KOPT-K1 (cell line): ENCODE results near the gene CHIC2.
"Not testable (repeated sequence)": the region's sequence is repeated elsewhere in the genome, so short reads cannot be mapped to it uniquely, and the experiment has no call there.

Source experiments
- H3K27ac ChIP-seq: fragments of 200-600 bp; sonication (generic); 2 replicates; pipeline ENCODE4 v1.5.1; 2016; ENCODE audit warnings: antibody characterized with exemption, mild to moderate bottlenecking, low read depth, low read length; ENCODE audit not compliant: poor library complexity, severe bottlenecking
- H3K36me3 ChIP-seq: fragments of 200-600 bp; sonication (generic); 2 replicates; pipeline ENCODE4 v1.5.1; 2017; ENCODE audit warnings: antibody characterized with exemption, mild to moderate bottlenecking, low read length, moderate library complexity; ENCODE audit not compliant: insufficient read depth
- H3K9me3 ChIP-seq: fragments of 200-600 bp; sonication (generic); 2 replicates; pipeline ENCODE4 v1.5.1; 2017; ENCODE audit warnings: antibody characterized with exemption, low read length, mild to moderate bottlenecking; ENCODE audit not compliant: insufficient read depth, poor library complexity, severe bottlenecking

The CHIC2 gene

DNA sequence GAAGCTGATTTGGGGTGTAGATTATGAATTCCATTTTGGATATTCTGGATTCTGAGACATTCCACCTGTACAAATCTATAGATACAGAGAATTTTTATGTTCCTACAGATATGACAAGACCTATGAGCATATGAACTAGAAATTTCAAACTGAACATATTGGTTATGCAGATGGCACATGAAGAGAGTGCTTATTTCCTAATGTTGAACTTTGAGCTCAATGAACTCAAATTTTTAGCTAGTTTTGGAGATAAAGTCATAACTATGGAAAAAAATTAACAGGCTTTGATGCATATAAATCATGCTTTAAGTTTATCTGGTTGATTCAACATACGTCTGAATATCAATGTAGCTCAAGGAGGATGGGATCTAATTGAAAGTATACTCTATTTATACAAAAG, 8.9 kb downstream of the CHIC2 start:
- no peaks in the 10 kb centered on the region for H3K9me3 ChIP-seq
- H3K36me3 ChIP-seq, result no peaks in the 10 kb centered on the region; the same call in 1 of the 2 replicates
- no peak overlapping the region for H3K27ac ChIP-seq

DNA sequence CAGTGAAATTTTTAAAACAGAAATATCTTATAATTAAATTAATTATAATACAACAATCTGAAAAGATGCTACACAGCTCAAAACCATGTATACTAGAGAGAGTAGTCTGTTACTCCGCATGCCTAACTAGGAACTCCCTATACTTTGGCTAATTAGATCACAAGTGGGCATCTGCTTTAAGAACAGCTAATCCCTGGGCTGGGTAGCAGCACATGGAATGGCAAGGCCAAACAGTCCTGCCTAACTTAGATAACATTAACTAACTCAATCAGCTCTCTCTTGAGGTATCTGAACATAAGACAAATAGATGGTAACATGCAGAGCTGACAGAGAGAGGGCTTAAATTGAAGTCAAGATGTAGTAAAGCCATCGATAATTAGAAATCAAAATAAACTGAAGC, 9.9 kb downstream of the CHIC2 start:
- Histone ChIP-seq H3K9me3 (no peaks in the 10 kb centered on the region), H3K27ac (no peak overlapping the region), H3K36me3 (no peaks in the 10 kb centered on the region; the same call in 1 of the 2 replicates)

DNA sequence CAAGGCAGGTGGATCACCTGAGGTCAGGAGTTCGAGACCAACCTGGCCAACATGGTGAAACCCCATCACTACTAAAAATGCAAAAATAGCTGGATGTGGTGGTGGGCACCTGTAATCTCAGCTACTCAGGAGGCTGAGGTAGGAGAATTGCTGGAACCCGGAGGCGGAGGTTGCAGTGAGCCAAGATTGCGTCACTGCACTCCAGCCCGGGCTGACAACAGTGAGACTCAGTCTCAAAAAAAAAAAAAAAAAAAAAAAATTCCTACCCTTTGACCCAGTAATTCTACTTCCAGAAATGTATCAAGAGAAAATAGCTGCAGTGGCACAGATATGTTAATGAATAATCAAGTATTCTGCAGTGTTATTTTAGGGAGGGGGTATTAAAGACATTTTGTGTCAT, 11.1 kb downstream of the CHIC2 start:
- not testable (repeated sequence) for H3K36me3 ChIP-seq, H3K9me3 ChIP-seq, H3K27ac ChIP-seq

DNA sequence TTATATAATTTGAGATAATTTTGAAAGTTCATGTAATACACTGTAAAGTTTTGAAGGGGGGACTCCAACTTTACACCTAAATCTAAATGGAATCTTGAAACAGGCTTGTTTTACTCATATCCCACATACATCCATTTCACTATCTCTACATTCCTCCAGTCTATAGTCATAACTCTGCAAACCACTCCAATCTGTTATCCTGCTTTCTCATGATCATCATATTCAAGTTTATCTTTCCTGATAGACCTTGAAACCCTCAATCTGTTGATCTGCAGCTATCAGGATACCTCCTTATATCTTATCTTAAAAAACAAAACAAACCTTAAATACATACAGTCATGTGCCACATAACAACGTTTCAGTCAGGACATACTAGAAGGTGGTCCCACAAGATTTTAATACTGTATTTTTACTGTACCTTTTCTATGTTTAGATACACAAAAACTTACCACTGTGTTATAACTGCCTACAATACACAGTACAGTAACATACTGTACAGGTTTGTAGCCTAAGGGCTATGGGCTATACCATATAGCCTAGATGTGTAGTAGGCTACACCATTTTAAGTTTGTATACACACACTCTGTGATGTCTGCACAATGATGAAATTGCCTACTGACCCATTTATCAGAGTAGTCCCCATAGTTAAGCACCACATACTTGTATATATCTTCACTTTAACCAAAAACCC, 14.0 kb downstream of the CHIC2 start:
- peaks cover 9% of the 10 kb centered on the region for H3K36me3 ChIP-seq
- H3K27ac ChIP-seq, result no peak overlapping the region
- H3K9me3 ChIP-seq, result no peaks in the 10 kb centered on the region

DNA sequence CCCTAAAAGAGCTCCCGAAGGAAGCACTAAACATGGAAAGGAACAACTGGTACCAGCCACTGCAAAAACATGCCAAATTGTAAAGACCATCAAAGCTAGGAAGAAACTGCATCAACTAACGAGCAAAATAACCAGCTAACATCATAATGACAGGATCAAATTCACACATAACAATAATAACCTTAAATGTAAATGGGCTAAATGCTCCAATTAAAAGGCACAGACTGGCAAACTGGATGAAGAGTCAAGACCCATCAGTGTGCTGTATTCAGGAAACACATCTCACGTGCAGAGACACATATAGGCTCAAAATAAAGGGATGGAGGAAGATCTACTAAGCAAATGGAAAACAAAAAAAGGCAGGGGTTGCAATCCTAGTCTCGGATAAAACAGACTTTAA, 20.8 kb downstream of the CHIC2 start:
- H3K27ac ChIP-seq, H3K9me3 ChIP-seq: not testable (repeated sequence)
- peaks cover 14% of the 10 kb centered on the region for H3K36me3 ChIP-seq

DNA sequence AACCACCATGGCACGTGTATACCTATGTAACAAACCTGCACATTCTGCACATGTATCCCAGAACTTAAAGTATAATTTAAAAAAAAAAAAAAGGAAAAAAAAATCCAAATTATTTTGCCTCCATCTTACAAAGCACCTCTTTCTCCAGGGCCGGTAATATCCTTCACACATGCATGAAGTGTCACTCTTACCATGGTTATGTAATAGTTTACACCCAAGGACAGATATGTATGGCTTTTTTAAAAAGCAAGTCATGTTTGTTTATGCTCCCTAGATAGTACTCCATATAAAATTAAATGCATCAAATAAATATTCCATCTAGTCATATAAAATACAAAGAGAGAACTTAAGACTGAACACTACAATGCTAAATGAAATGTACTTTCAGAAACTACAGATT, 22.5 kb downstream of the CHIC2 start:
- Histone ChIP-seq H3K9me3 (no peaks in the 10 kb centered on the region), H3K36me3 (0 out of 2 replicates have a peak, but pooled peaks cover 6% of the 10 kb centered on the region), H3K27ac (no peak overlapping the region)

DNA sequence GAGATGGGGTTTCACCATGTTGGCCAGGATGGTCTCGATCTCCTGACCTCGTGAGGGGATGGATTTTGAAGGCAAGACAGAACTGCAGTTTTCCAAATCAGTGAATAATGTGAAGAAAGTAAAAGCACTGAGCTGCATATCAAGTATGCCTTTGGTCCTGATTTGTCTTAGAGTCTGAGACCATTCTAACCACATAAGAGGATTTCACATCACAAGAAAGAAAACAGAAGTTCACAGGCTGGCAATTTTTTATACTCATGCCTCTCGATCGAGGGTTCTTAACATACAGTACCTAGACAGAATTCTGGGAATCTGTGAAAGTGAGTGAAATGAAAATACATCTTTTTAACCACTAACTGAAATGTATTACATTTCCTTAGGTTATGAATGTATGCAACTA, 23.3 kb downstream of the CHIC2 start:
- Histone ChIP-seq H3K9me3 (no peaks in the 10 kb centered on the region), H3K36me3 (peaks cover 9% of the 10 kb centered on the region; the same call in 1 of the 2 replicates)

DNA sequence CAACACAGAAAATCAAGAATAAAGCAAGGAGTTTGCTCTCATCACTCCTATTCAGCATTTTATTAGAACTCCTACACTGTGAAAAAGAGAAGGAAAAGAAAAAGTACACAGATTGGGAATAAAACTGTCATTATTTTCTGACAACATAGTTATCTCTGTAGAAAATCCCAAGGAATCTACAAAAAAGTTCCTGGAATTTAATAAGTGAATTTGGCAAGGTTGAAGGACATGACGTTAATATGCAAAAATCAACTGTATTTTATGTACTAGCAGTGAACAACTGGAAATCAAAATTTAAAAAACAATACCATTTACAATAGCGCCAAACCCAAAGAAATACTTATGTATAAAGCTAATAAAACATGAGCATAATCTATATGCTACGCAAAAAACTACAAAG, 26.3 kb downstream of the CHIC2 start:
- Histone ChIP-seq H3K36me3 (peaks cover 14% of the 10 kb centered on the region; the same call in 1 of the 2 replicates), H3K27ac (no peak overlapping the region), H3K9me3 (no peaks in the 10 kb centered on the region)

More for the DNA sequence above, 23.3 kb downstream of the CHIC2 start:
- no peak overlapping the region for H3K27ac ChIP-seq

DNA sequence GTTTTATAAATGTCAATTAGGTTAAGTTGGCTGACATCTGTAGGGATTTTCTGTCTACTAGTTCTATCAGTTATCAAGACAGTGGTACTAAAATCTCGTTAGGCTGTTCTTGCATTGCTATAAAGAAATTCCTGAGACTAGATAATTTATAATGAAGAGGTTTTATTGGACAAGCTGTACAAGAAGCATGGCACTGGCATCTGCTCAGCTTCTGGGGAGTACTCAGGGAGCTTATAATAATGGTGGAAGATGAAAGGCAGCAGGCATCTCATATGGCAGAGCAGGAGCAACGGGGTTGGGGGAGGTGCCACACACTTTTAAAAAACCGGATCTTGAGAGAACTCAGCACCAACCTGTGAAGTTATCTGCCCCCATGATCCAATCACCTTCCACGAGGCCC, 28.2 kb downstream of the CHIC2 start:
- no peaks in the 10 kb centered on the region for H3K9me3 ChIP-seq
- no peak overlapping the region for H3K27ac ChIP-seq
- peaks cover 14% of the 10 kb centered on the region; the same call in 1 of the 2 replicates for H3K36me3 ChIP-seq

DNA sequence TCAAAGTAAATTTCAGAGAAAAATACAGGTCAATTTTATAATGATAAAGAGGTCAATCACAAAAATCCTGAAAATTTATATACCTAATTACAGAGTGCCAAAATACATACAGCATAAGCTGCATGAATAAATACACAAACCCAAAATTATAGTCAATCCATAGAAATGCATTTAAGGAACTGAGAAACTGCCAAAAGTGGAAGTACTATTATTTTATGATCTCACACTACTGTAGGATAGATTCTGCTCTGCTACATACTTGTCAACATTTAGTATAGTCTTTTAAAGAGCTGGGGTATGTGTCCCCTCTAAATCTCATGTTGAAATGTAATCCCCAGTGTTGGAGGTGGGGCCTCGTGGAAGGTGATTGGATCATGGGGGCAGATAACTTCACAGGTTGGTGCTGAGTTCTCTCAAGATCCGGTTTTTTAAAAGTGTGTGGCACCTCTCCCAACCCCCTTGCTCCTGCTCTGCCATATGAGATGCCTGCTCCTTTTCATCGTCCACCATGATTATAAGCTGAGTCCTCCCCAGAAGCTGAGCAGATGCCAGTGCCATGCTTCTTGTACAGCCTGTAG, 31.8 kb downstream of the CHIC2 start:
- H3K9me3 ChIP-seq, result no peaks in the 10 kb centered on the region
- peaks cover 8% of the 10 kb centered on the region; the same call in 1 of the 2 replicates for H3K36me3 ChIP-seq
- H3K27ac ChIP-seq, result no peak overlapping the region

DNA sequence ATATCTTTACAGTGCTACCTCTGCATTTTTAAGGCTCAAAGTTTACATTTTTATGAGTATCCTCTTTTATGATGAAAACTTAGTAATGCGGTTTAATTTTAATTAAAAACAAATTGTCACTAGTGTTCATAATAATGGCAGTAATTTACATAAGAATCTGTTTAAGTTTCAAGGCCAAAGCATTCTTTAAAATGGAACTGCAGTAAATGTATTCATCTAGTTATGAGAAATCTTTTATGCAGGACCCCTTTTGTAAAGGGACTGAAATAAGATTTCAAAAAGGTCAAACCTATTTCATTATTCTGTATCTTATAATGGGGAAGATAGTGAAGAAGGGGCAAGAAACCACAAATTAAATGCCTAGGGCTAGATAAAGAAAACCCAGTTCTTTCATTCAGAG, 37.1 kb downstream of the CHIC2 start:
- no peaks in the 10 kb centered on the region for H3K36me3 ChIP-seq
- H3K9me3 ChIP-seq, result no peaks in the 10 kb centered on the region
- H3K27ac ChIP-seq, result no peak overlapping the region

DNA sequence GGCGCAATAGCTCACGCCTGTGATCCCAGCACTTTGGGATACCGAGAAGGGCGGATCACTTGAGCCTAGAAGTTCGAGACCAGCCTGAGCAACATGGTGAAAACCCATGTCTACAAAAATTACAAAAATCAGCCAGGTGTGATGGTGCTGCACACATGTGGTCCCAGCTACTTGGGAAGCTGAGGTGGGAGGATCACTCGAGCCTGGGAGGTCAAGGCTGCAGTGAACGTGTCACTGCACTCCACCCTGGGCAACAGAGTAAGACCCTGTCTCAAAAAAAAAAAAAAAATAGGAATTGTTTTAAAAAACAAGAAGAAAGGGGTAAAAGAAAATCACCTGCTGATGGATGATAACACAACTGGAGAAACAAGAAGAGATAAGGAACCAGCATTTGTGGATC, 38.8 kb downstream of the CHIC2 start:
- Histone ChIP-seq H3K9me3 (no peaks in the 10 kb centered on the region), H3K36me3 (no peaks in the 10 kb centered on the region), H3K27ac (no peak overlapping the region)

DNA sequence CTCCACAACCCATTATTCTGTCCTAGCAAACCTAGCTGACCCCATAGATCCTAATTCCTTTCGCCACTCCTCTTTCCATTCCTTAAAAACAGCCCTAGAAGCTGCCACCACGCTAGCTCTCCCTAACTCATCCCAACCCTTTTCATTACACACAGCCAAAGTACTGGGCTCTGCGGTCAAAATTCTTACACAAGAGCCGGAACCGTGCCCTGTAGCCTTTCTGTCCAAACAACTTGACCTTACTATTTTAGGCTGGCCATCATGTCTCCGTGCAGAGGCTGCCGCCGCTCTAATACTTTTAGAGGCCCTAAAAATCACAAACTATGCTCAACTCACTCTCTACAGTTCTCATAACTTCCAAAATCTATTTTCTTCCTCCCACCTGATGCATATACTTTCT, 41.4 kb downstream of the CHIC2 start:
- H3K36me3 ChIP-seq, H3K27ac ChIP-seq, H3K9me3 ChIP-seq: not testable (repeated sequence)

DNA sequence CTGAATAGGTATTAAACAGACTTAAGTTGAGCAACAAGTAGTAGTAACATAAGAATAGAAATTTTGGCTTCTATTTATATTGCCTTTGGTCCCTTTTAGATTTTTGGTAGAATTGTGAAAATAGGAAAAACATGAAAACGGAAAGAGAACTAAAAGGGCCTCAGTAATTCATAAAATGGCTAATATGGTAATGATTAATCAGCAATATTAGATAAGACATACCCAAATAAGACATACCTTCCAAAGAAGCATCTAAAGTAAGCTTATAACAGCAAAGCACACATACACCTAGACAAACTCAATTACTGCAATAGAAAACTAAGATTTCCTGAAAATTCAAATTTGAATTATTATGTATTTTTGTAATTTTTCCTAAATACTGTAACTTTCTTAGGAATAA, 46.4 kb downstream of the CHIC2 start:
- no peak overlapping the region for H3K27ac ChIP-seq
- H3K36me3 ChIP-seq, result peaks cover 6% of the 10 kb centered on the region; the same call in 1 of the 2 replicates

DNA sequence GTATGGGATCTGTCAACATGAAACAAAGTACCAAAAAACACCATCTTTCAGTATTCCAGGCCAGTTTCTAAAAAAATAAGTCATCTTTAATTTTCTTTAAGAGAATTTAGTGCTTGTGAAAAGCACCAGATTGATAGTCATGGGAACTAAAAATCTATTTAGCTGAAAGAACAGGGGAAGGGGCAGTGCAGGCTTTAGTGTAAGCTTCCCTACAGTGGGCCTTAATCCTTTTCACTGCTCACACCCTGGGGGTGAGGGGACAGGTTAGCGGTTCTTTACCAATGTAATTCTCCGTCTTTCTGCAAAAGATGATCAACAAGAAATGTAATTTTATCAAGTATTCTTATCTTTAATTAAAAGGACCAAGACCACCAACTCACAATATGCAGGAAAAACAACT, 47.1 kb downstream of the CHIC2 start:
- H3K36me3 ChIP-seq, result peaks cover 6% of the 10 kb centered on the region; the same call in 1 of the 2 replicates
- no peak overlapping the region for H3K27ac ChIP-seq
- no peaks in the 10 kb centered on the region for H3K9me3 ChIP-seq

More for the DNA sequence above, 46.4 kb downstream of the CHIC2 start:
- no peaks in the 10 kb centered on the region for H3K9me3 ChIP-seq

DNA sequence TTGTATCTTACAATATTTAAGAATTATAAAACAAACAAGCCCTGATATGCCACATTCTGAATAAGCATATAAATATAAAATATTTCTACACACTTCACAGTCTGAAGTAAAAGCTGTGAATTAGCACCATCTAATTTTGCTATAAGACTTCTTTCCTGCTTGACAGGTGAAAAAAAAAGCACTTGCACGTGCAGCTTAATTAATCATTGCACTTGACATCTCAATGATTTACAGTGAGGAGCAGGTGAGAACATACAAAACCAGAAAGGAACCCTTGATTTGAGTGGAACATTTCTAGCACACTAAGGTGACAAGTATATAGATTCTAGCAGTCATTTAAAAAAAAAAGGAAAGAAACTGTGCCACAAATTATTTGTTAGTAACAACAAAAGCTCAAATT, 47.9 kb downstream of the CHIC2 start:
- no peak overlapping the region for H3K27ac ChIP-seq
- H3K9me3 ChIP-seq, result no peaks in the 10 kb centered on the region
- peaks cover 6% of the 10 kb centered on the region; the same call in 1 of the 2 replicates for H3K36me3 ChIP-seq
